HG02588 (cell line): Measurements from ENCODE around the gene PLIN5.

ENCODE experiments used
- ATAC-seq: cut with Tn5 transposase; IDR thresholded peaks from one replicate; pipeline ENCODE4 v1.9.1; 2021; ENCODE audit warnings: mild to moderate bottlenecking, moderate library complexity; ENCODE audit not compliant: unreplicated experiment

Gene PLIN5

GRCh38 chr19:4493104-4493928 is 41.7 kb downstream of the PLIN5 start:
- no peak for ATAC-seq

- ATAC-seq: no peak
Measured at GRCh38 chr19:4492337-4493103, 42.5 kb downstream of the PLIN5 start.

- ATAC-seq: no peak
Measured at GRCh38 chr19:4491446-4491845, 43.6 kb downstream of the PLIN5 start.

- no peak for ATAC-seq
Measured at GRCh38 chr19:4488496-4488895, 46.5 kb downstream of the PLIN5 start.

- ATAC-seq: no peak
Measured at GRCh38 chr19:4487572-4487971, 47.5 kb downstream of the PLIN5 start.

GRCh38 chr19:4483385-4483784 is 51.6 kb downstream of the PLIN5 start:
- ATAC-seq: no peak

- no peak for ATAC-seq
Measured at GRCh38 chr19:4482721-4483364, 52.2 kb downstream of the PLIN5 start.

GRCh38 chr19:4477034-4477801 is 57.8 kb downstream of the PLIN5 start:
- no peak for ATAC-seq

GRCh38 chr19:4474514-4475022 is 60.5 kb downstream of the PLIN5 start:
- no peak for ATAC-seq

- no peak for ATAC-seq
Measured at GRCh38 chr19:4473763-4474513, 61.1 kb downstream of the PLIN5 start.

GRCh38 chr19:4473011-4473762 is 61.8 kb downstream of the PLIN5 start:
- no peak for ATAC-seq
